ENCODE data around the gene HNRNPA0.

HNRNPA0 gene

GRCh38 chr5:137754961-137755762 lies 999 bp upstream of the HNRNPA0 start:
- in situ Hi-C loops (cut with MboI; ENCODE audit: low sequenced_read_pairs): no loop called here

- in situ Hi-C loops (cut with MboI; ENCODE audit: low sequenced_read_pairs): no loop called here
Observed at GRCh38 chr5:137753691-137754187, 424 bp downstream of the HNRNPA0 start.

GRCh38 chr5:137752905-137753690 lies 1.1 kb downstream of the HNRNPA0 start:
- in situ Hi-C loops (cut with MboI; ENCODE audit: low sequenced_read_pairs): no loop called here

- in situ Hi-C loops (cut with MboI; ENCODE audit: low sequenced_read_pairs): no loop called here
Observed at GRCh38 chr5:137751869-137752491, 2.2 kb downstream of the HNRNPA0 start.

- in situ Hi-C loops (cut with MboI; ENCODE audit: low sequenced_read_pairs): no loop called here
Observed at GRCh38 chr5:137750436-137750835, 3.7 kb downstream of the HNRNPA0 start.

GRCh38 chr5:137747848-137748247 lies 6.3 kb downstream of the HNRNPA0 start:
- in situ Hi-C loops (cut with MboI; ENCODE audit: low sequenced_read_pairs): loop anchor here (25.0 kb wide), 1 partner anchor 111 kb away; no protein-coding TSS in a partner anchor

GRCh38 chr5:137743031-137743640 lies 11.0 kb downstream of the HNRNPA0 start:
- in situ Hi-C loops (cut with MboI; ENCODE audit: low sequenced_read_pairs): loop anchor here (25.0 kb wide), 1 partner anchor 106 kb away; no protein-coding TSS in a partner anchor

- in situ Hi-C loops (cut with MboI; ENCODE audit: low sequenced_read_pairs): loop anchor here (25.0 kb wide), 1 partner anchor 104 kb away; no protein-coding TSS in a partner anchor
Observed at GRCh38 chr5:137741718-137742117, 12.4 kb downstream of the HNRNPA0 start.

GRCh38 chr5:137739737-137740136 lies 14.4 kb downstream of the HNRNPA0 start:
- in situ Hi-C loops (cut with MboI; ENCODE audit: low sequenced_read_pairs): loop anchor here (25.0 kb wide), 1 partner anchor 102 kb away; no protein-coding TSS in a partner anchor

- in situ Hi-C loops (cut with MboI; ENCODE audit: low sequenced_read_pairs): loop anchor here (25.0 kb wide), 1 partner anchor 102 kb away; no protein-coding TSS in a partner anchor
Observed at GRCh38 chr5:137738947-137739346, 15.2 kb downstream of the HNRNPA0 start.

- in situ Hi-C loops (cut with MboI; ENCODE audit: low sequenced_read_pairs): loop anchor here (25.0 kb wide), 1 partner anchor 100 kb away; no protein-coding TSS in a partner anchor
Observed at GRCh38 chr5:137737349-137738131, 16.6 kb downstream of the HNRNPA0 start.

- in situ Hi-C loops (cut with MboI; ENCODE audit: low sequenced_read_pairs): loop anchor here (25.0 kb wide), 1 partner anchor 99 kb away; no protein-coding TSS in a partner anchor
Observed at GRCh38 chr5:137736496-137736895, 17.7 kb downstream of the HNRNPA0 start.

- in situ Hi-C loops (cut with MboI; ENCODE audit: low sequenced_read_pairs): loop anchor here (25.0 kb wide), 1 partner anchor 98 kb away; no protein-coding TSS in a partner anchor
Observed at GRCh38 chr5:137735555-137736284, 18.4 kb downstream of the HNRNPA0 start, which contains the start of gene KLHL3. KLHL3 (minus strand) TSS chr5:137736089; CDS start chr5:137735646, 443 bp downstream.

- in situ Hi-C loops (cut with MboI; ENCODE audit: low sequenced_read_pairs): loop anchor here (25.0 kb wide), 1 partner anchor 98 kb away; no protein-coding TSS in a partner anchor
Observed at GRCh38 chr5:137734962-137735554, 19.1 kb downstream of the HNRNPA0 start.

GRCh38 chr5:137734331-137734730 lies 19.8 kb downstream of the HNRNPA0 start:
- in situ Hi-C loops (cut with MboI; ENCODE audit: low sequenced_read_pairs): loop anchor here (25.0 kb wide), 1 partner anchor 97 kb away; no protein-coding TSS in a partner anchor

- in situ Hi-C loops (cut with MboI; ENCODE audit: low sequenced_read_pairs): loop anchor here (25.0 kb wide), 1 partner anchor 97 kb away; no protein-coding TSS in a partner anchor
Observed at GRCh38 chr5:137733922-137734321, 20.2 kb downstream of the HNRNPA0 start.

- in situ Hi-C loops (cut with MboI; ENCODE audit: low sequenced_read_pairs): loop anchor here (25.0 kb wide), 1 partner anchor 96 kb away; no protein-coding TSS in a partner anchor
Observed at GRCh38 chr5:137733006-137733405, 21.2 kb downstream of the HNRNPA0 start.

- in situ Hi-C loops (cut with MboI; ENCODE audit: low sequenced_read_pairs): loop anchor here (25.0 kb wide), 1 partner anchor 94 kb away; no protein-coding TSS in a partner anchor
Observed at GRCh38 chr5:137731176-137731575, 23.0 kb downstream of the HNRNPA0 start.

Data from HL-60/S4 (cell line).